Measurements from ENCODE around the gene MFSD2B. TPM values are rescaled to one million over a fixed set of nuclear protein-coding genes. Genes with fewer than 3 reads are reported as not detected.

MFSD2B gene
- total and polyA plus RNA-seq, 2 donors (not counting 1 experiment from before 2014, with no cell fraction given), result not detected

- peaks cover 6% of the 10 kb centered on the region for H4K20me1 ChIP-seq (ENCODE audit: control insufficient read depth, insufficient read depth, low read length, poor library complexity, severe bottlenecking)
- no peak for DNase-seq
- WGBS (ENCODE audit: insufficient coverage), result 100% methylated on average over 1 of the region's 5 CpGs
- H3K9ac ChIP-seq (ENCODE audit: low read length), result peak overlapping the region; percentile 85
- POLR2A ChIA-PET, result no interaction called here
- H3K4me1 Mint-ChIP-seq, result peaks cover 33% of the 10 kb centered on the region
- peak overlapping the region; percentile 98 for H3K4me3 Mint-ChIP-seq
- CTCF ChIA-PET, result no interaction called here
- peaks cover 0 to 17% of the 10 kb centered on the region in 2 experiments for H3K36me3 ChIP-seq (replicated peaks in 1 of 2; ENCODE audit: control extremely low read depth in 1 of 2, control insufficient read depth in 1 of 2, extremely low read depth in 1 of 2, insufficient read depth in 2 of 2, low read length in 1 of 2)
- no peak for TF ChIP-seq CTCF (IDR thresholded peaks at IDR 0.05)
- no peak for TF ChIP-seq EZH2 (IDR thresholded peaks at IDR 0.05; ENCODE audit: borderline replicate concordance, insufficient read depth, low read depth, low read length, poor library complexity, severe bottlenecking)
- peak overlapping the region in 1 of 2 donors; percentile 87 for H3K27ac ChIP-seq (ENCODE audit: low read length in 2 of 2)
- H3K27me3 Mint-ChIP-seq, result no peaks in the 10 kb centered on the region
- H3K4me3 ChIP-seq (ENCODE audit: control extremely low read depth in 1 of 5, extremely low read depth in 1 of 5, insufficient read depth in 1 of 5, low read depth in 2 of 5, low read length in 4 of 5), result peak overlapping the region in 4 of 5 experiments; percentile 83 to 99 (median 96)
- intact Hi-C loops (cut with micrococcal nuclease), result loop anchor here (10.0 kb wide), 1 partner anchor 690 kb away; the partner anchor contains the start of gene KLHL29
- no peak overlapping the region for H2AFZ ChIP-seq (ENCODE audit: insufficient read depth, low read depth, low read length, poor library complexity, severe bottlenecking)
- H3K9me3 ChIP-seq (ENCODE audit: control extremely low read depth in 1 of 3, control insufficient read depth in 2 of 3, insufficient read depth in 1 of 3, low read length in 2 of 3), result no peaks in the 10 kb centered on the region
- H3K4me2 ChIP-seq (replicated peaks; ENCODE audit: low read depth, low read length, poor library complexity, severe bottlenecking), result peak overlapping the region; percentile 83
- no peaks in the 10 kb centered on the region for H3K27me3 ChIP-seq (replicated peaks in 1 of 4; ENCODE audit: control extremely low read depth in 1 of 4, control insufficient read depth in 3 of 4, insufficient read depth in 4 of 4, low read length in 3 of 4)
- peak overlapping the region; percentile 41 for H3K27ac Mint-ChIP-seq
- peaks cover 27% of the 10 kb centered on the region for H3K79me2 ChIP-seq (ENCODE audit: control insufficient read depth, insufficient read depth, low read length)
- no peaks in the 10 kb centered on the region for H3K9me3 Mint-ChIP-seq (ENCODE audit: insufficient read depth)
- peaks cover 15 to 18% of the 10 kb centered on the region in 2 donors for H3K4me1 ChIP-seq (ENCODE audit: control insufficient read depth in 2 of 2, insufficient read depth in 2 of 2, low read length in 2 of 2)
- ATAC-seq (ENCODE audit: low read depth), result no peak
Observed at GRCh38 chr2:24075259-24075658, 65.4 kb downstream of the MFSD2B start.

Small RNAs within 50 kb of the gene (small RNA-seq; reads per million reads assigned to genes)
- gene RN7SL610P (ENCODE audit: insufficient read length, low read depth, low replicate concordance) (not detected), gene RNU6-370P (ENCODE audit: insufficient read length, low read depth, low replicate concordance) (not detected)

Other genes with a start within 250 kb of the MFSD2B start
- 90.8 and 95.4 TPM in 2 replicates for gene ATAD2B, start 83.0 kb upstream of the MFSD2B start, total RNA-seq
- 5.1 and 7.3 TPM in 2 replicates for gene ATAD2B, start 83.0 kb upstream of the MFSD2B start, polyA plus RNA-seq
- gene UBXN2A, start 69.6 kb upstream of the MFSD2B start, total RNA-seq, result 13.4 and 14.2 TPM in 2 replicates
- gene UBXN2A, start 69.6 kb upstream of the MFSD2B start, polyA plus RNA-seq, result 2.7 and 2.8 TPM in 2 replicates
- 21.6 and 22.3 TPM in 2 replicates for gene WDCP, start 37.3 kb downstream of the MFSD2B start, total RNA-seq
- gene WDCP, start 37.3 kb downstream of the MFSD2B start, polyA plus RNA-seq, result 2.2 and 3.9 TPM in 2 replicates
- 3.1 and 3.8 TPM in 2 replicates for gene FKBP1B, start 39.7 kb downstream of the MFSD2B start, total RNA-seq
- gene FKBP1B, start 39.7 kb downstream of the MFSD2B start, polyA plus RNA-seq, result 0.85 and 0.99 TPM in 2 replicates
- 45.0 and 47.2 TPM in 2 replicates for gene SF3B6, start 66.2 kb downstream of the MFSD2B start, total RNA-seq
- 48.4 and 71.6 TPM in 2 replicates for gene SF3B6, start 66.2 kb downstream of the MFSD2B start, polyA plus RNA-seq
- gene TP53I3, start 74.7 kb downstream of the MFSD2B start, total RNA-seq, result 3.9 and 5.2 TPM in 2 replicates
- 7.3 and 8.0 TPM in 2 replicates for gene TP53I3, start 74.7 kb downstream of the MFSD2B start, polyA plus RNA-seq
- gene PFN4, start 113.2 kb downstream of the MFSD2B start, total RNA-seq, result 0.39 and 0.66 TPM in 2 replicates
- 0.13 and 0.39 TPM in 2 replicates for gene PFN4, start 113.2 kb downstream of the MFSD2B start, polyA plus RNA-seq
- 47.2 and 49.6 TPM in 2 replicates for gene FAM228B, start 113.4 kb downstream of the MFSD2B start, total RNA-seq
- 9.8 and 13.4 TPM in 2 replicates for gene FAM228B, start 113.4 kb downstream of the MFSD2B start, polyA plus RNA-seq
- 0.27 TPM in 1 of 2 replicates, not detected in the other for gene FAM228A, start 165.0 kb downstream of the MFSD2B start, total RNA-seq
- 0.07 TPM in 1 of 2 replicates, not detected in the other for gene FAM228A, start 165.0 kb downstream of the MFSD2B start, polyA plus RNA-seq

All from B cell (primary cell).